ENCODE measurements around the gene EFL1.

EFL1 gene

GRCh38 chr15:82086243-82086995 lies 176.1 kb downstream of the EFL1 start:
- no peak for DNase-seq (ENCODE audit: low read depth in 1 of 2, low spot score in 1 of 2)

GRCh38 chr15:82081914-82082762 lies 180.4 kb downstream of the EFL1 start:
- DNase-seq (ENCODE audit: low read depth in 1 of 2, low spot score in 1 of 2), result no peak

GRCh38 chr15:82080774-82081173 lies 181.8 kb downstream of the EFL1 start:
- no peak for DNase-seq (ENCODE audit: low read depth in 1 of 2, low spot score in 1 of 2)
